Endothelial cell of umbilical vein (primary cell): Measurements from ENCODE around the gene FANCC. TPM values are rescaled to one million over a fixed set of nuclear protein-coding genes. Genes with fewer than 3 reads are reported as not detected.

Source experiments
- BruUV-seq: library from RNA; stranded (reverse); fragments of 400-500 nt; replicated peaks from 2 replicates; lab custom pipeline; 2021; lab: Mats Ljungman, UMichigan
- CTCF ChIA-PET: fragments of 300-600, 350-600 bp; sonication (Branson Sonifier 250); formaldehyde crosslinking; loops from one replicate; lab custom pipeline; 2021; ENCODE audit warnings: antibody characterized with exemption, inconsistent platforms; lab: Charles Lee
- POLR2A ChIA-PET: fragments of 300-600, 350-600 bp; sonication (Branson Sonifier 250); formaldehyde crosslinking; loops from one replicate; lab custom pipeline; 2021; ENCODE audit warnings: antibody characterized with exemption, inconsistent platforms; lab: Charles Lee
- DNase-seq: peaks from one replicate; pipeline ENCODE4 v3.0.0-alpha.2; 2011; ENCODE audit warnings: low read depth, low spot score
- FAIRE-seq: peaks from 2 replicates; lab custom pipeline; 2011; peaks lifted over from hg19 to GRCh38; lab: Jason Lieb, UNC
- H2AFZ ChIP-seq: 2 replicates; pipeline ENCODE4 v1.6.0; 2012; ENCODE audit warnings: low read depth, low read length, control low read depth, inconsistent platforms
- H3K27ac ChIP-seq: 2 replicates; pipeline ENCODE4 v1.5.1; 2011; ENCODE audit warnings: low read depth, mild to moderate bottlenecking, control low read depth, low read length, moderate library complexity; ENCODE audit not compliant: insufficient read depth
- H3K27me3 ChIP-seq, 2 experiments: 2 replicates each; pipeline versions ENCODE4 v1.6.0 to v1.6.1; 2011; ENCODE audit warnings: low read length in 2 of 2, mixed read lengths in 1 of 2; ENCODE audit not compliant: control insufficient read depth in 2 of 2, insufficient read depth in 2 of 2
- H3K36me3 ChIP-seq, 2 experiments: 2 replicates in 1 of 2; 3 replicates in 1 of 2; pipeline ENCODE4 v1.5.1; 2011; ENCODE audit warnings: low read length in 2 of 2, mild to moderate bottlenecking in 1 of 2, moderate library complexity in 1 of 2; ENCODE audit not compliant: control insufficient read depth in 2 of 2, insufficient read depth in 2 of 2; ENCODE audit errors: extremely low read depth in 1 of 2
- H3K4me1 ChIP-seq: 3 replicates; pipeline ENCODE4 v1.5.1; 2011; ENCODE audit warnings: mild to moderate bottlenecking, low read length; ENCODE audit not compliant: control insufficient read depth, insufficient read depth; ENCODE audit errors: extremely low read depth
- H3K4me2 ChIP-seq: 2 replicates; pipeline ENCODE4 v1.6.1; 2011; ENCODE audit warnings: low read length, control low read depth, mixed read lengths; ENCODE audit not compliant: insufficient read depth
- H3K4me3 ChIP-seq, 3 experiments: fragments of 200-600 bp in 1 of 3; sonication (generic), shearing (Covaris generic) in 1 of 3; replicated peaks in 1 of 3; 2 replicates each; pipeline ENCODE4 v1.5.1; 2011 to 2016; ENCODE audit warnings: control low read depth in 3 of 3, low read length in 3 of 3, mild to moderate bottlenecking in 2 of 3, inconsistent platforms in 1 of 3, low read depth in 1 of 3, moderate library complexity in 1 of 3; ENCODE audit not compliant: insufficient read depth in 1 of 3
- H3K79me2 ChIP-seq: 2 replicates; pipeline ENCODE4 v1.6.0; 2012; ENCODE audit warnings: low read length, inconsistent platforms; ENCODE audit not compliant: control insufficient read depth, insufficient read depth
- H3K9ac ChIP-seq: replicated peaks from 2 replicates; pipeline ENCODE3; 2011; ENCODE audit warnings: low read length, control low read depth; ENCODE audit not compliant: insufficient read depth; ENCODE audit errors: extremely low read depth
- H3K9me1 ChIP-seq: replicated peaks from 3 replicates; pipeline ENCODE4 v1.6.0; 2011; ENCODE audit warnings: mild to moderate bottlenecking, low read length; ENCODE audit not compliant: control insufficient read depth, insufficient read depth; ENCODE audit errors: extremely low read depth
- H3K9me3 ChIP-seq: replicated peaks from 2 replicates; pipeline ENCODE4 v1.5.1; 2012; ENCODE audit warnings: low read length, inconsistent platforms; ENCODE audit not compliant: control insufficient read depth, insufficient read depth
- H4K20me1 ChIP-seq: replicated peaks from 2 replicates; pipeline ENCODE3; 2011; ENCODE audit warnings: mild to moderate bottlenecking, low read length; ENCODE audit not compliant: control insufficient read depth, insufficient read depth; ENCODE audit errors: extremely low read depth
- CTCF ChIP-seq, 2 donors: IDR thresholded peaks; 1 replicate in 1 of 2; 2 replicates in 1 of 2; pipeline ENCODE4 v1.5.1; 2011; ENCODE audit warnings: low read length in 2 of 2, mild to moderate bottlenecking in 2 of 2, moderate library complexity in 2 of 2, control low read depth in 1 of 2, inconsistent platforms in 1 of 2, low read depth in 1 of 2; ENCODE audit not compliant: insufficient read depth in 1 of 2; ENCODE audit errors: extremely low read depth in 1 of 2
- EZH2 ChIP-seq: IDR thresholded peaks from 2 replicates; pipeline ENCODE4 v1.6.1; 2012; ENCODE audit warnings: borderline replicate concordance, low read depth, mild to moderate bottlenecking, moderate library complexity, low read length, inconsistent platforms; ENCODE audit not compliant: severe bottlenecking
- FOS ChIP-seq: IDR thresholded peaks from 2 replicates; pipeline ENCODE4 v1.6.1; 2011; ENCODE audit warnings: mild to moderate bottlenecking, low read length, moderate library complexity, borderline replicate concordance; ENCODE audit not compliant: insufficient read depth
- GATA2 ChIP-seq: IDR thresholded peaks from 2 replicates; pipeline ENCODE4 v1.7.0; 2011; ENCODE audit warnings: low read depth, mild to moderate bottlenecking, moderate library complexity, mixed read lengths, low read length; ENCODE audit not compliant: insufficient read length, insufficient read depth
- JUN ChIP-seq: IDR thresholded peaks from 2 replicates; pipeline ENCODE4 v1.6.1; 2011; ENCODE audit warnings: borderline replicate concordance, low read depth; ENCODE audit not compliant: insufficient read length, insufficient read depth
- MAX ChIP-seq: IDR thresholded peaks from 2 replicates; pipeline ENCODE4 v1.6.1; 2011; ENCODE audit not compliant: insufficient read depth, insufficient read length
- MYC ChIP-seq: IDR thresholded peaks from one replicate; pipeline ENCODE4 v1.6.1; 2011; ENCODE audit warnings: mild to moderate bottlenecking, low read depth, low read length
- POLR2A ChIP-seq: IDR thresholded peaks from 2 replicates; pipeline ENCODE4 v1.6.1; 2012; ENCODE audit warnings: low read depth, mild to moderate bottlenecking, control low read depth, low read length
- POLR2AphosphoS5 ChIP-seq: IDR thresholded peaks from 2 replicates; pipeline ENCODE4 v1.6.1; 2012; ENCODE audit warnings: low read depth, mild to moderate bottlenecking, control low read depth, low read length, moderate library complexity; ENCODE audit not compliant: insufficient read depth
- dilution Hi-C: fragments of 300-500 bp; cut with MboI; formaldehyde crosslinking; loops from one replicate; pipeline ENCODE4 v1.15.0; 2019; ENCODE audit warnings: low sequenced_read_pairs; ENCODE audit not compliant: extremely low pct_ligation_motif_present
- intact Hi-C: fragments of 100-400 bp; cut with micrococcal nuclease; formaldehyde crosslinking; loops from one replicate; pipeline ENCODE4 v1.10.0; 2022
- polyA plus RNA-seq, 4 experiments: library from polyadenylated mRNA; depleted of rRNA in 3 of 4; stranded (reverse) in 3 of 4; unstranded in 1 of 4; fragments of >200 nt; gene quantifications; 2 replicates each; pipeline versions ENCODE4 v1.2.1 to v1.2.3, GENCODE V29; 2011 to 2012; ENCODE audit warnings: missing spikeins in 1 of 4
- total RNA-seq: library from RNA; stranded (reverse); gene quantifications from 2 replicates; pipeline ENCODE4 v1.2.3, GENCODE V29; 2021

FANCC gene
- total and polyA plus RNA-seq, 2 donors (not counting 3 experiments of a cell fraction or from before 2014, with no cell fraction given), result 5.7 to 13.1 TPM

- H3K36me3 ChIP-seq, result peaks cover 2 to 14% of the 10 kb centered on the region in 2 experiments
- H3K9ac ChIP-seq, result no peak overlapping the region
- H3K27ac ChIP-seq, result no peak overlapping the region
- no peaks in the 10 kb centered on the region for H4K20me1 ChIP-seq
- DNase-seq, result no peak
- dilution Hi-C loops, result no loop called here
- no peak for FAIRE-seq
- intact Hi-C loops, result no loop called here
- TF ChIP-seq MYC (no peak), CTCF (IDR thresholded peaks at IDR 0.05; ENCODE audit: extremely low read depth in 1 of 2, insufficient read depth in 1 of 2, low read depth in 1 of 2, low read length in 2 of 2) (no peak), EZH2 (no peak), FOS (no peak), GATA2 (no peak), POLR2AphosphoS5 (no peak), JUN (no peak), POLR2A (no peak), MAX (no peak)
- H3K9me3 ChIP-seq, result no peaks in the 10 kb centered on the region
- H3K27me3 ChIP-seq, result no peaks in the 10 kb centered on the region
- CTCF ChIA-PET, result no interaction called here
- H3K4me1 ChIP-seq, result peaks cover 5% of the 10 kb centered on the region
- H3K9me1 ChIP-seq, result no peaks in the 10 kb centered on the region
- POLR2A ChIA-PET, result no interaction called here
- no peaks in the 10 kb centered on the region for H3K79me2 ChIP-seq
- H3K4me2 ChIP-seq, result no peak overlapping the region
- H3K4me3 ChIP-seq, result no peak overlapping the region
- BruUV-seq, result no TSS peak
- no peak overlapping the region for H2AFZ ChIP-seq
Measured at GRCh38 chr9:95090023-95090791, 227.3 kb downstream of the FANCC start.
